Common myeloid progenitor, CD34-positive (primary cell): ENCODE data around the gene SGF29.
"Not testable (repeated sequence)": the region's sequence is repeated elsewhere in the genome, so short reads cannot be mapped to it uniquely, and the experiment has no call there.

ENCODE experiments used
- CTCF ChIA-PET: fragments of 350-600 bp; sonication (Branson Sonifier 250); formaldehyde crosslinking; loops from one replicate; lab custom pipeline; 2021; ENCODE audit warnings: antibody characterized with exemption; lab: Charles Lee
- POLR2A ChIA-PET: fragments of 350-600 bp; sonication (Branson Sonifier 250); formaldehyde crosslinking; loops from one replicate; lab custom pipeline; 2021; ENCODE audit warnings: antibody characterized with exemption; lab: Charles Lee
- DNase-seq, 3 donors: peaks; one replicate each; pipeline versions ENCODE4 v3.0.0 to v3.0.0-alpha.2; 2013
- H3K27ac ChIP-seq, 2 experiments: 1 replicate in 1 of 2; 2 replicates in 1 of 2; pipeline ENCODE4 v1.7.0; 2013; ENCODE audit warnings: inconsistent platforms in 2 of 2, low read length in 2 of 2, mild to moderate bottlenecking in 2 of 2, low read depth in 1 of 2, moderate library complexity in 1 of 2; ENCODE audit not compliant: severe bottlenecking in 2 of 2, insufficient read depth in 1 of 2, poor library complexity in 1 of 2
- H3K27me3 ChIP-seq, 5 experiments: replicated peaks in 2 of 5; 1 replicate in 3 of 5; 2 replicates in 2 of 5; pipeline versions ENCODE4 v1.6.1 to v1.7.0; 2013; ENCODE audit warnings: low read length in 4 of 5, mild to moderate bottlenecking in 2 of 5, moderate library complexity in 2 of 5, inconsistent platforms in 1 of 5; ENCODE audit not compliant: insufficient read depth in 5 of 5, control insufficient read depth in 4 of 5
- H3K36me3 ChIP-seq, 4 experiments: 1 replicate in 2 of 4; 2 replicates in 2 of 4; pipeline versions ENCODE4 v1.6.1 to v1.7.0; 2013; ENCODE audit warnings: low read length in 3 of 4, control low read depth in 1 of 4, mild to moderate bottlenecking in 1 of 4; ENCODE audit not compliant: control insufficient read depth in 4 of 4, insufficient read depth in 4 of 4
- H3K4me1 ChIP-seq, 4 experiments: 1 replicate in 3 of 4; 2 replicates in 1 of 4; pipeline versions ENCODE4 v1.6.1 to v1.7.1; 2013; ENCODE audit warnings: low read length in 3 of 4, mild to moderate bottlenecking in 3 of 4, control low read depth in 1 of 4, inconsistent platforms in 1 of 4, moderate library complexity in 1 of 4; ENCODE audit not compliant: control insufficient read depth in 4 of 4, insufficient read depth in 4 of 4; ENCODE audit errors: control extremely low read depth in 1 of 4
- H3K4me3 ChIP-seq, 7 experiments: 1 replicate in 4 of 7; 2 replicates in 3 of 7; pipeline versions ENCODE4 v1.5.1 to v1.7.0; 2013; ENCODE audit warnings: mild to moderate bottlenecking in 7 of 7, low read length in 6 of 7, moderate library complexity in 6 of 7, inconsistent platforms in 2 of 7, low read depth in 2 of 7, control low read depth in 1 of 7; ENCODE audit not compliant: insufficient read depth in 4 of 7, control insufficient read depth in 1 of 7; ENCODE audit errors: extremely low read depth in 1 of 7
- H3K9me3 ChIP-seq, 5 experiments: 1 replicate in 4 of 5; 2 replicates in 1 of 5; pipeline versions ENCODE4 v1.6.1 to v1.7.1; 2013; ENCODE audit warnings: low read length in 4 of 5, mild to moderate bottlenecking in 2 of 5, inconsistent platforms in 1 of 5, low read depth in 1 of 5, moderate library complexity in 1 of 5; ENCODE audit not compliant: control insufficient read depth in 4 of 5, insufficient read depth in 2 of 5; ENCODE audit errors: control extremely low read depth in 1 of 5
- WGBS: methylation state at CpG from one replicate; pipeline ENCODE4 v1.1.5; 2013; ENCODE audit not compliant: insufficient coverage; 5-methylcytosine and 5-hydroxymethylcytosine counted together

Gene SGF29

DNA sequence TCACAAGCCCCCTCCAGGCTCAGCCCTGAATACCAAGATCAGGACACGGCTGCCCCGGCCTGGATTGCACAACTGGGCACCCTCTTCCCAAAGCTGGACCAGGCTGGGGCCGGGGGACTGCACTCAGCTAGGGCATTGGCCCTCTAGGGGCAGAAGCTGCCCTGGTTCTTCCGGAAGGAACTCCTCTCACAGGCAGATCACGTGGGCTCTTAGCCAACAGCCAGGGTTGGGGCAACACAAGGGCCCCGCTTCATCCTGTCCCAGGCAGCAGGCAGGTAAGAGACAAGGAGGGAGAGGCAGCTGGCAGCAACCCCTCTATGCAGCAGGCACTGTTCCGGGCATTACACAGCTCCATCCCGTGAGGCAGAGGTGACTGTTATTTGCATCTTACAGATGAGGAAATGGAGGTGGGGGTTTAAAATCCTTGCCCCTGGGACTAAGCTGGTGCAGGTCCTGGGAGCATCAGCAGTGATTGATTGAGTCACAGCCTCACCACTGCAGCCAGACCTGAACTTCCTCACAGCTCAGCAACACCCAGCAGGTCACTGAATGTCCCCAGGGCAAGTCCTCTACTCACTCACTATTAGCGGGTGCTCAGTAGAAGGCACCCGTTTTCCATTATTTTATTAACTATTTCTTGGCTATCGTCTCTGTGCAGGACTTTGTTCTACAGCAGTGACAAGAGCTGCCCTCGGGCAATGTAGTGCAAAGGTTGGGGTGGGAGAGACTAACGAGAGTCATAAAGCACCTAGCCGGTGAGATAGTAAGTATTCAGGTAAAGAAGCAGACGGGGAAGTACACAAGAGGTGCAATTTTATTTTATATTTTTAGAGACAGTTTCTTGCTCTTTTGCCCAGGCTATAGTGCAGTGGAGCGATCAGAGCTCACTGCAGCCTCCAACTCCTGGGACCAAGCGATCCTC lies 58.9 kb downstream of the SGF29 start:
- H3K27ac ChIP-seq, H3K9me3 ChIP-seq, CTCF ChIA-PET, H3K36me3 ChIP-seq, POLR2A ChIA-PET, DNase-seq, H3K4me3 ChIP-seq, H3K27me3 ChIP-seq: not testable (repeated sequence)
- peaks cover 10 to 24% (median 22%) of the 10 kb centered on the region in 4 experiments for H3K4me1 ChIP-seq
- WGBS = no CpG with 5 or more reads among the region's 17 CpGs

DNA sequence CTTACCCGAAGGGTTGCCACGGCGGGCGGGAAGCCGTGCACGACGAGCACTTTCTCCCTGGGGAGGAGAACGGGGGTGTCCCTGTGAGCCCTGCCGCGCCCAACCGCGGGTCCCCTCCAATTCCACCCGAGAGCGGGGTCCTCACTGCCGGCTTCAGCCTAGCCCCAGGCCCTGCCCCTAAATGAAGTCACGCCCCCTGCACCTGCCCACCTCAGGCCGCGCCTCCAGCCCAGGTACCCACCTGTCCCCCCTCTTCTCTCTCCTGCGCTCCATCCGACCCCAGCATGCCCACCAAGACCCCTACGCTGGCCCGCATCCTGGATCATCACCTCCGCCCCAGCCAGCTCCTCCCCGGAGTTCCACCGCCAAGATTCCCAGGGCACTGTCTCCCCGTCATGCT lies 60.2 kb downstream of the SGF29 start:
- POLR2A ChIA-PET, H3K36me3 ChIP-seq, DNase-seq, H3K9me3 ChIP-seq, H3K4me3 ChIP-seq, CTCF ChIA-PET, H3K27me3 ChIP-seq, H3K27ac ChIP-seq: not testable (repeated sequence)
- peaks cover 10 to 23% (median 22%) of the 10 kb centered on the region in 4 experiments for H3K4me1 ChIP-seq
- WGBS = no CpG with 5 or more reads among the region's 26 CpGs

DNA sequence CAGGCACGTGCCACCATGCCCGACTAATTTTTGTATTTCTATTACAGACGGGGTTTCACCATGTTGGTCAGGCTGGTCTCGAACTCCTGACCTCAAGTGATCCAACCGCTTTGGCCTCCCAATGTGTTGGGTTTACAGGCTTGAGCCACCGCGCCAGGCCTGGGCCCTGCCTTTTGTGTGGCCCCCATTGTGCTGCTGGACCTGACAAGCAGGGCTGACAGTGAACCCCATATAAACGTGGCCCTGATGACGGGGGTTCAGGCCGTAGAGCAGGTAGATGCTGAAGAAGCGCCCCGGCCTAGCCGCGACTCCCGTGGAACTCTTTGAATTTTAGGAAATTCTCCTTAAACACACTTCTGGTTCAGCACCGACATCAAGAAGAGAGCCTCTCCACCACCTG lies 60.8 kb downstream of the SGF29 start:
- H3K27ac ChIP-seq, CTCF ChIA-PET, H3K4me3 ChIP-seq, DNase-seq, POLR2A ChIA-PET, H3K9me3 ChIP-seq, H3K27me3 ChIP-seq, H3K36me3 ChIP-seq: not testable (repeated sequence)
- 100% methylated on average over 1 of the region's 16 CpGs for WGBS
- H3K4me1 ChIP-seq = peaks cover 10 to 17% (median 16%) of the 10 kb centered on the region in 4 experiments

DNA sequence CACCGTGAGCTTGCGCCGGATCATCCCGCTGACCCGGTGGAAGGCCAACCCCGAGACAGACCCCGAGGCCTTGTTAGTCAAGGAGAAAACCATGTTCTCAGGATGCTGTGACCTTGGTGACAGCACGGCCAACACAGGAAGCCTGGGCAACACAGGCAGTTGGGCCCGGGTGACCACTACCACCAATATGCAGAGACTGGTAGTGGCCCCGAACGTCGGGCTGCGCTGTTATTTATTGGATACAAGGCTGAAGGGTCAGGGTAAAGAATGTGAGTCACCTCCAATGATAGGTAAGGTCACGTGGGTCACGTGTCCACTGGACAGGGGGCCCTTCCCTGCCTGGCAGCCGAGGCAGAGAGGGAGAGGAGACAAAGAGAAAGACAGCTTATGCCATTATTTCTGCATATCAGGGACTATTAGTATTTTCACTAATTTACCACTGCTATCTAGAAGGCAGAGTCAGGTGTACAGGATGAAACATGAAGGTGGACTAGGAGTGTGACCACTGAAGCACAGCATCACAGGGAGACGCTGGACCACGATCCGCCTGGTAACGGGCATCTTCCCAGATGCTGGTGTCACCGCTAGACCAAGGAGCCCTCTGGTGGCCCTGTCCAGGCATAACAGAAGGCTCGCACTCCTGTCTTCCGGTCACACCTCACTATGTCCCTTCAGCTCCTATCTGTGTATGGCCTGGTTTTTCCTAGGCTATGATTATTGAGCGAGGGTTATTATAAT lies 61.9 kb downstream of the SGF29 start:
- H3K27me3 ChIP-seq, H3K36me3 ChIP-seq, H3K4me3 ChIP-seq, H3K4me1 ChIP-seq, H3K9me3 ChIP-seq, POLR2A ChIA-PET, H3K27ac ChIP-seq: not testable (repeated sequence)
- peak in 2 of 3 donors; percentile 19 to 39 for DNase-seq
- CTCF ChIA-PET = interaction anchor here (1.2 to 1.3 kb wide), 2 partner anchors 18 to 59 kb away, joined by 4 read pairs; no protein-coding TSS in a partner anchor
- 52% methylated on average over 8 of the region's 24 CpGs for WGBS

DNA sequence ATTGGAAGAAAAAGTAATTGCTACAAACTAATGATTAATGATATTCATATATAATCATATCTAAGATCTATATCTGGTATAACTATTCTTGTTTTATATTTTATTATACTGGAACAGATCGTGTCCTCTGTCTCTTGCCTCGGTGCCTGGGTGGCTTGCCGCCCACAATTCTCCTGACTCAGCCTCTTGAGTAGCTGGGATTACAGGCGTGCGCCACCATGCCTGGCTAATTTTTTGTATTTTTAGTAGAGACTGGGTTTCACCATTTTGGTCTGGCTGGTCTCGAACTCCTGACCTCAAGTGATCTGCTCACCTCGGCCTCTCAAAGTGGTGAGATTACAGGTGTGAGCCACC lies 62.5 kb downstream of the SGF29 start:
- not testable (repeated sequence) for H3K36me3 ChIP-seq, DNase-seq, H3K4me1 ChIP-seq, H3K9me3 ChIP-seq, H3K27ac ChIP-seq, H3K4me3 ChIP-seq, H3K27me3 ChIP-seq
- ChIA-PET CTCF (interaction anchor here (0.9 to 1.3 kb wide), 3 partner anchors 18 to 61 kb away, joined by 3 to 4 read pairs (median 4); no protein-coding TSS in a partner anchor), POLR2A (interaction anchor here (0.6 kb wide), 1 partner anchor 288 kb away, joined by 4 read pairs; no protein-coding TSS in a partner anchor)
- WGBS = 96% methylated on average over 7 of the region's 7 CpGs

DNA sequence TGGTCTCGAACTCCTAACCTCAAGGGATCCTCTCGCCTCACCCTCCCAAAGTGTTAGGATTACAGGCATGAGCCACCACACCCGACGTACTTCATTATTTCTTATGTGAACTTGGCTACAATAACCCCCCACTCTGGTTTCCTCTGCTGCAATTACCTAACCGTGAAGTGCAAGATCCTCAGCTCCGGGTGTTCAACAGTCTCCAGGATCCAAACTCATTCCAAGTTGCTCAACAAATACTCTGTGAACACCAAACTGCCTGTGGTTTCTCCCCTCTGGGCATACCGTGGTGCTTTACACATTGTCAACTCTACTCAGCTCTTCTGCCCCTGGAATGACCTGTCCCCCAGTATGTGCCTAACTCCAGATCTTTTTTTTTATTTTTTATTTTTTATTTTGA lies 62.9 kb downstream of the SGF29 start:
- Histone ChIP-seq H3K9me3 (no peaks in the 10 kb centered on the region), H3K36me3 (peaks cover 0 to 7% (median 3%) of the 10 kb centered on the region in 4 experiments), H3K27me3 (no peaks in the 10 kb centered on the region), H3K4me1 (no peaks in the 10 kb centered on the region), H3K4me3 (no peak overlapping the region), H3K27ac (no peak overlapping the region)
- CTCF ChIA-PET = interaction anchor here (0.9 to 1.3 kb wide), 3 partner anchors 19 to 61 kb away, joined by 3 to 4 read pairs (median 4); no protein-coding TSS in a partner anchor
- DNase-seq = no peak
- 97% methylated on average over 6 of the region's 7 CpGs for WGBS
- POLR2A ChIA-PET = interaction anchor here (0.6 kb wide), 1 partner anchor 288 kb away, joined by 4 read pairs; no protein-coding TSS in a partner anchor
